H1 (cell line): ENCODE data around the gene ROR1. TPM values are rescaled to one million over a fixed set of nuclear protein-coding genes. Genes with fewer than 3 reads are reported as not detected.

Source experiments
- CBX5 ChIP-seq: fragments of 300-800, 300-1000 bp; sonication (generic); IDR thresholded peaks from 2 replicates; pipeline ENCODE4 v1.7.1; 2016; ENCODE audit warnings: antibody characterized with exemption, low read length, low read depth
- EGR1 ChIP-seq: IDR thresholded peaks from 2 replicates; pipeline ENCODE4 v1.6.1; 2011; ENCODE audit warnings: low read depth, low read length, borderline replicate concordance
- EP300 ChIP-seq, 2 experiments: IDR thresholded peaks; 1 replicate in 1 of 2; 2 replicates in 1 of 2; pipeline ENCODE4 v1.6.1; 2011 to 2012; ENCODE audit warnings: low read depth in 2 of 2, low read length in 2 of 2, mild to moderate bottlenecking in 2 of 2, borderline replicate concordance in 1 of 2, inconsistent platforms in 1 of 2, moderate library complexity in 1 of 2
- GTF2F1 ChIP-seq: IDR thresholded peaks from 2 replicates; pipeline ENCODE4 v1.6.1; 2012; ENCODE audit warnings: low read depth, low read length, improper control_type of control experiment, borderline replicate concordance
- KDM1A ChIP-seq: fragments of 200-600, 300-600 bp; sonication (generic); IDR thresholded peaks from 2 replicates; pipeline ENCODE4 v1.7.1; 2016; ENCODE audit warnings: mild to moderate bottlenecking, low read length, borderline replicate concordance
- KDM5A ChIP-seq: fragments of 200-600 bp; IDR thresholded peaks from 2 replicates; pipeline ENCODE4 v1.7.1; 2012; ENCODE audit warnings: mild to moderate bottlenecking, low read length, inconsistent platforms, mixed read lengths
- MAFK ChIP-seq: IDR thresholded peaks from 2 replicates; pipeline ENCODE4 v1.6.1; 2012; ENCODE audit warnings: low read depth, mild to moderate bottlenecking, improper control_type of control experiment, low read length
- TCF12 ChIP-seq: IDR thresholded peaks from 2 replicates; pipeline ENCODE4 v1.6.1; 2011; ENCODE audit warnings: low read depth, mild to moderate bottlenecking, low read length
- polyA plus RNA-seq, 7 experiments: library from polyadenylated mRNA; depleted of rRNA in 3 of 7; stranded (reverse) in 5 of 7; unstranded in 2 of 7; fragments of >200 nt in 5 of 7; fragments of 200-250 nt in 2 of 7; gene quantifications; 1 replicate in 5 of 7; 2 replicates in 1 of 7; 4 replicates in 1 of 7; pipeline versions ENCODE4 v1.2.1 to v1.2.3, GENCODE V29; 2011 to 2013; ENCODE audit warnings: missing spikeins in 2 of 7, mixed read lengths in 2 of 7
- total RNA-seq: library from RNA; stranded (reverse); fragmentation: NEBNext Ultra II Directional; extraction: Animal tissue kit (Norgen Biotek cat#: 25700); gene quantifications from 2 replicates; pipeline ENCODE4 v1.2.1, GENCODE V29; 2021

ROR1 gene
- total and polyA plus RNA-seq, 2 of the 8 experiments (the other 6 are each of a cell fraction or from before 2014, with no cell fraction given): 33.6 to 73.6 TPM

- TF ChIP-seq EP300 (IDR thresholded peaks at IDR 0.05; ENCODE audit: borderline replicate concordance in 1 of 2, low read depth in 2 of 2, low read length in 2 of 2) (no peak), EGR1 (no peak), KDM1A (no peak), CBX5 (no peak), MAFK (no peak), GTF2F1 (no peak), KDM5A (no peak), TCF12 (no peak)
These were observed 44.9 kb downstream of the ROR1 start (continued) for GRCh38 chr1:63818567-63819325.
